GM18526 (cell line): Measurements from ENCODE around the gene SUOX.

Source experiments
- POLR2A ChIP-seq: IDR thresholded peaks from 3 replicates; pipeline ENCODE4 v1.6.1; 2011; ENCODE audit not compliant: insufficient read length; ENCODE audit errors: extremely low read depth

SUOX gene

DNA sequence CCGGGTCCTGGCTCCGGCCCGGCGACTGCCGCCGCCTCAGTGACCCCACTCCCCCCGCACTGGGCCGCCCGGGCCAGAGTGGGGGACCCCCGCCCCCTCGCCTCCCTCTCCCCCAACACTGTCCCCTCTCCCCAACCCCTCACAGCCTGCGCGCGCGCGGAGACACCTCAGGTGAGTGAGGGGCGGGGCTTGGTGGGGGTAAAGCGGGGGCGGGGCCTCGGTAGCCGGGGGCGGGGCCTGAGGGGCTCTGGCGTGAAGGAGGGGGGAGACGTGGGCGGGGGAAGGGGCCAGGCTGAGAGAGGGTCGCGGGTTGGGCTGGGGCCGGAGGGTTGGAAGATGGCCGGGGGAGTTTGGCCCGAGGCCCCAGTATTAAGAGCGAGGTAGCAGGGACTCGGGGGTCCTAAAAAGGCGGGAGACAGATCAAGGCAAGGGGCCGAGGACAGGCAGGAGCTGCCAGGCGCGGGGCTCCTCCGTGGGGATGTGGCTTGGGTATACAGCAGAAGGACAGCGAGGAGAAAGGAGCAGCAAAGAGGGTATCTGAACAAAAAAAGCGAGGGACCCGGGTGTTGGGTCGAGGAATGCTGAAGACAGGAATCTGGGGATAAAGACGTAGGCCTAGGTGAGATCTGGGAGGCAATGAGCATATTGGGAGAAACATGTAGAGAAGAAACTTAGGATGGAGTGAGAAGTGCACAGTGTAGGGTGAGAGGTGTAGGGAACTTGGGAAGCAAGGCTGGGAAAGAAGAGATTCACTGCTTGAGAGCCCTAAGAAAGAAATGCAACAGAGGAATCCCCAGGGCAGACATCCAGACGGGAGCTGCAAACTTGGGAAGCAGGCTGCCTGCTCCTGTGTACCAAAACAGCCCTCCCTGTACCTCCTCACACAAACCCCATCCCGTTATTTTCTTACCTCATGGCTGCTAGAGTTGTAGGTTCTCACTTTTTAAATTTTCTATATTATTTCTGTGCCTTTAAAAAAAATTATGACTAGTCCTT, 10.8 kb downstream of the SUOX start:
- TF ChIP-seq POLR2A: peak; percentile 22

DNA sequence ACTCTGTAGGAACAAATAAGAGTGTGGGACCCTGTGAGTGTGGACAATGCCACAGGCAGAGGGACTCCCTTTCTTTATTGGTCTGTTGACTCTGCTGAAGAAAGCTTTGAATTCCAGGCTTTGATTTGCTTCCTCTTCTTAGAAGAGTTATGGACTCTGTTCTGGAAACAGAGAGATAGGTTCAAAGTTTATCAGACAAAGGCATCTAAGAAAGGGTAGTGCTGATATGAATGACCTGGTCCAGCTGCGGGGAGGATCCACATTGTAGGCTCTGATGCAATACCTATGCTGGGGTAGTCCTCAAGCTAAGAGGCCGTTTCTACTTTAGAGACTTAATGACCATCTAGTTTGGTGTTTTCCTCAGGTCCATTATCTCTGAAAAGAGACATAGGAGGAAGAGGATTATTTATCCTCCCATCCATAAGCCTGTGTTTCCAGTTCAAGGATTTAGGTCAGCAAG, 13.1 kb downstream of the SUOX start:
- TF ChIP-seq POLR2A: no peak

DNA sequence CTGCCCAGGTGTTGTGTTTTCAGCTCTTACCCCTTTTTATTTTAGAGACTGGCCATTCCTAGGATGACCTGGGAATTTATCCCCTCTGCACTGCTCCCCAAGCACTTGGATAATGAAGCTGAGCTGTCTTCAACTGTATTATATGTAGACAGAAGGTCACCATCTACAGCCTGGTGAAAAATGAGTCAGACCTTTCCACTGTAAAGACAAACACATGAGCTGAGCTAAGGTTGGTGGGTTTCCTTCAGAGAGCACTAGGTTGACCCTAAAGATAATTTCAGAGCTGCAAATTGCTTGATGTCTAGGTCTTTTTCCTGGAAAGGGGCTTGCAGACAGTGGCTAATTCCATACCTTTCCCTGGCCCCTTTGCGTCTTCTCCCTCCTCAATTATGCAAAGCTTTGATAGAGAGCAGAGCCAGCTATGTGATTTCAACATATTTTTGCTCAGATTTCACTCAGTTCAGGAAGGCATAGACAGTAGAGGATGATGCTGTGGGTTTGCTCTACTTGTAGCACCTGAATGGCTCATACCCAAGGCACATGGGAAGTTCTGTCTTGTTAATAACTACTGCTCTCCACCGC, 14.5 kb downstream of the SUOX start:
- no peak for TF ChIP-seq POLR2A

DNA sequence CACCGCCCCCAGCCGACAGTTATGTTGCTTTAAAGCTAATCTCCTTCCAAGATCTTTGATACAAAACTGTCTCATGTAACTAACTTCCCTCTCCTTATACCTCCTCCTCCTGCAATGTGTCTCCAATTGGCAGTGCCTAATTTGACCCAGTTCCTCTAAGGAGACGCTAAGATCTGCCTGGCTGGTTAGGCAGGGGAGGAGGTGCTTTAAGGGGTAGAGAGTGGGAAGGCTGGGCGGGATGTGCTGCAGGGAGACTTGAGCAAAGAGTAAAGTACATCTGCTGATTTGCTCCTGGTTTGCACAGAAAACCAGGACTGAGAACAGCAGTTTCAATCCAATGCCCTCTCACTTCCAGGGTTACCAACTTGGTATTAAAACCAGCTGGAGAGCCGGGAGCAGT, 16.4 kb downstream of the SUOX start:
- no peak for TF ChIP-seq POLR2A

DNA sequence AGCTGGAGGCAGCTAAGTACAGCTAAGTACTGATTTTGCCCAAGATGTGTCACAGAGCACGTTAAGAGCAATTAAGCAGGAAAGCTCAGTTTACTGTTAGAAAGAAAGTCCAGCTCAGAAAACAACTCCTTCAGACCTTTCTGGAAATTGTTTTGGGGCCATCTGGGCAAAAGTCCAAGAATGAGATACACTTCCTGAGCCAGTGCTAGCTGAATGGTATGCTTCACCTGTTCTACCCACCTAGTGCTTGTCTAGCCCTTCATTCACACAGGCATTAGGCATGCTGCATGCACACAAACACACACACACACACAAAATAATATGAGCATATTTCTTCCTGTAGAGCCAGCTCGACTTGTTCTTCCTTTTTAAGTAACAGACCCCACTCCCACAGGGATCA, 17.1 kb downstream of the SUOX start:
- no peak for TF ChIP-seq POLR2A

DNA sequence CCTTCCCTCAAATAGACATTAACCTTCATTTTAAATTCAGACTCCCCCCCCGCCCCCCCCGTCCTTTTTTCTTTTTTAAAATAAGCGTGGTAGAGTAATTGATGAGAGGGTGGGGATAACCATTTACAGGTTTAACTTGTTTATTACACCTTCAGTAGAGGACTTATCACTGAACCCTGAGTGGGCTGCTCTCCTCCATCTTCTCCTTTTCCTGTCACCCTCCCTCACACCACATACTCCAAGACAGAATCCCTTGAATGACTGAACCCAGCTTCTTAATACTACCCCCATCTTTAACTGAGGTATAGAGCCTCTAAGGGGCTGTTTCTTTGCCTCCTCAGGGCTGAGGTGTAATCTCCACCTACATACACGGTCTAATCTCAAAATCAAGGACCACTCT, 20.1 kb downstream of the SUOX start:
- TF ChIP-seq POLR2A: no peak

DNA sequence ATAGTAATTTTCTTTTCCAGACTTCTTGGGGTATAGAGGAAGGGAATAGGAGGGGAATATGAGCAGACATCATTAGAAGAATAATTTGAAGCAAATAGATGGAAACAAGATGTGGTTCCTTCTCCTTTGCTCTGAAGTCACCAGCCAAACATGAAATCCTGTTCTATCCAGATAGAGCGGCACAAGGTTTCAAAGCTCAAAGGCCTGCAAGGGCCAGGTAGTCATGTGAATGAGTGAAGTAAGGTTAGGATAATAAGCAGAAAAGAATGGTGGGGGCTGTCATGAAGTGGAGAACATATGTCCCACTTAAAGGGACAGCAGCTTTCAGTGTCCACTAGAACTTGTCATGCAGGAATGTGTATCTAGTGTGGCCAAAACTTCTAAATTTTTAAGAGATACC, 21.3 kb downstream of the SUOX start:
- no peak for TF ChIP-seq POLR2A

DNA sequence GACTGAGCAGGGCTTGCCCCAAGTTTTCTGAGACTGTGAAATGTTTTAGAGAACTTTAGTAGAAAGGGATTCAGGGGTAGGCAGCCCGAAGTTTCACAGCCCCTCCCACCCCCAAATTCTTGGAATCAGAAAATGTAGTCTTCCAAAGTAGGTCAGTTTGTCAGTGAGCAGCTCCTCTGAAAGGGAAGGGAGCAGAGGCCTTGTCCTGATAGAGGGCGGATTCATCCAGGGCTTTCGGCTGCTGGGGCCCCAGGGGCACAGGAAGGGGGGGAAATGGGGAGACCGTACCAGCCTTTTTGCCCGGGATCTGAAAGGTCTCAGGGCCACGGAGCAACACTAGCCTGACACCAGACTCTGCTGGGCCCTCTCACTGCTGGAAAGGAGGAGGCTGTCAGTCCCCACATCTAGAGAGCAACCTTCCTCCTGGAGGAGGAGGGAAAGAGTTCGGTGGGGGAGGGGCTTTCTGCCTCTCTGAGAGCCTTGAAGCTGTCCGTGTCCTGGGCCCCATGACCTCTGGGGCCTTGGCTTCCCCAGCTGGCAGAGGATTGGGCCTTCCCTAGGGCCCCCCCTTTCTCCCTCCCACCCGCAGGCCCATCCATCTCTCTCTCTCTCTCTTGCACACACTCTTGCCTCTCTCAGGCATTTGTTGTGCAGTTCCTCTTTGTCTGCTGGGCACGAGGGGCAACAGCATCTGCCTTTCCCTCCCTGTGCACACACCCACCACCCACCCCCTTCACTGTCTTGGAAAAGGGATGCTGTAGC, 23.5 kb downstream of the SUOX start, which contains the start of gene IKZF4:
Gene IKZF4 (plus strand): TSS at position 621 of the 762 bp plus-strand sequence. CDS start 451 bp downstream, outside the sequence.
- no peak for TF ChIP-seq POLR2A

DNA sequence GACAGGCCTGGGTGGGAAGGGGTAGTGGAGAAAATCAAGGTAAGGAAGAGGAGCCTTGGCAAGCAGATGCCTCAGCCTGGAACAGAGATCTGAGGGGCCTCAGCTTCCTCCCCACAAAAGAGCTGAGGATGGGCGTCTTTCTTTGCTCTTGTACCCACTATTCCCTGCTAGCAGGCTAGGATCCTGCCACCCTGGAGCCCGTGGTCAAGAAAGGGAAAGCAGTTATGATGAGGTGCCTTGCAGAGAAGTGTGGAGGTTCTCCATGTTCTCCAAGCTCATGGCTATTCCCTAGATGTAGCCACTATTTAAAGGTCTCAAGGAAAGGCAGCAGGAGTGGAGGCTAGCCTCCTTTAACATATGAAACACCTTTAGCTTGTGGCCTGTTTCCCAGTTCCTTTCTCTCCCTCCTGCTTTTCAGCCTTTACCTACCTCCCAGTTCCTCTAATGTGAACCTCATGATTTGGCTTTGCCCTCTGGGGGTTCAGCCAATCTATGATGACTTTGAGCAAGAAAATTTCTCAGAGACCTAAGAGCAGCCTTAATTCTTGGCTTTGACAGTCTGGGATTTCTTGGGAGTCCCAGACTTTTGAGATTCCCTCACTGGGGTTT, 24.9 kb downstream of the SUOX start:
- no peak for TF ChIP-seq POLR2A

DNA sequence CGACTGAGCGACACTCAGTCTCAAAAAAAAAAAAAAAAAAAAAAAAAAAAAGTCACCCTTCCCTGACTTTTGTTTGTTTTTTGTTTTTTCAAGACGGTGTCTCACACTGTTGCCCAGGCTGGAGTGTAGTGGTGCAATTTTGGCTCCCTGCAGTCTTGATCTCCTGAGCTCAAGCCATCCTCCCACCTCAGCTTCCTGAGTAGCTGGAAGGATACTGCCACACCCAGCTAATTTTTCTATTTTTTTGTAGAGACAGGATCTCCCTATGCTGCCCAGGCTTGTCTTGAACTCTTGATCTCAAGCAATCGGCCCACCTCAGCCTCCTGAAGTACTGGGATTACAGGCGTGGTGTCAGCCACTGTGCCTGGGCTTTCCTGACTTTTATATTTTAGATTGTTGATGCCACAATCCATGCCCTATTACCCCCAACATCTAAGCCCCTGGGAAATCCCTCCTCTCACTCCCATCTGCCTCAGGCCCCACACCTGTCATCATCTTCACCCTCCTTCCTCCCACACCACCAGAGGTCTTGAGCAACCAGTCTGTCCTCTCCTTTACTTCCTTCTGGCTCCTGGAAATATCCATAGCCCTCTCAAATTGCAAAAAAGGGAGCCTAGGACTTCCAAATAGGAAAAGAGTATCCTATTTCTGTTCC, 31.6 kb downstream of the SUOX start:
- TF ChIP-seq POLR2A: no peak

DNA sequence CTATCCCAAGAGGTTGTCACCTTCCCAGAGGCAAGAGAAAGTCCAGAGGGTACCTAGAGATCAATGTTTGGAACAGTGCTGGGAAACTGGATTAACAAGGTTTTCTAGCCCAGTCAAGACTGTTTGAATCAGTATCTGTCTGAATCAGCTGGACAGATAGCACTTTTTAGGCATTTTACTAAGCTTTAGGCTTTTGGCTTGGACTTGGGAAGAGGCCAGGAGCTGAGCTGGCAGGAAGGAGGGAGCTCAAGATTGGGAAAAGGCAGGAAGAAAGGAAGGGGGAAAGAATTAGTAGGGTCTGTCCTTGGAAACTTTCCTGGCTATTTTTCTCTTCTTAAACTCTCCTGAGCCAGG, 32.1 kb downstream of the SUOX start:
- TF ChIP-seq POLR2A: no peak

DNA sequence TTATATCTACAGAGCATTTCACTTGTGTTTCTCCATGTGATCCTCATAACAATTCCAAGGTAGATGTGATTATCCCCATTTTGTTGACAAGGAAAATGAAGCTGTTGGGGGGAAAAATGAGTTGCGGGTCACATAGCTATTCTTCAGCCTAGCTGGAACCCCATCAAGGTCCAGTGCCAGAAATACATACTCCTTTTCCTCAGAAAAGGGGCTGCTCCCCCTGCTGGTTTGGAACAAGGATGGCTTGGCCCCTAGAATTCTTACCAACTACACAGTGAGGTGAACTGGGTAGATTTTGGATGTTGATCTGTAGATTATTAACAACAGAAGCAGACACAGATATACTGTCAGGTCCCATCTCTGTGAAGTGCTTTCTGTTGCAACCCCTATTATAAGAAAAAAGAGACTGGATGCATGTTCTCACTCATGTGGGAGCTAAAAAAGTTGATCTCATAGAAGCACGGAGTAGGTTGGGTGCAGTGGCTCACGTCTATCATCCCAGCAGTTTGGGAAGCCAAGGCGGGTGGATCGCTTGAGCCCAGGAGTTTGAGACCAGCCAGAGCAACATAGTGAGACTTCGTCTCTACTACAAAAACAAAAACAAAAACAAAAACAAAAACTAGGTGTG, 32.7 kb downstream of the SUOX start:
- TF ChIP-seq POLR2A: no peak

DNA sequence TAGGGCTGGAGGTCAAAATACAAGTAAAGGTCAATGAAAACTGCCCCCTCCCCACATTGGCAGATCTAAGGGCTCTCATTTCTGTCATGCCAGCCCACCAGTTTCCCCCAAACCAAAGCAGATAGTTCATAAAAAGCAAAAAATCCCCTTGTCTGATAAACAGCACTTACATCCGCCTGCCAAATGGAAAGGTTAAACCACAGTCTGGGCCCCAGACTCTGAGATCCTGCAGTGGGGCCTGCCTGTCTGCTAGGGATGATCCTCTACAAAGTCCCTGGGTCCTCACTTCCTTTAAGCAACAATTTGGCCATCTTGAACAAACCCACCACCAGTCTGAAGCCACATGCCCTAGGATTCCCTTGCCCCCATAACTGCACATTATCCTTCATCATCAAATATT, 34.9 kb downstream of the SUOX start:
- TF ChIP-seq POLR2A: no peak
